ENCODE data around the gene PLEKHM3. TPM values are rescaled to one million over a fixed set of nuclear protein-coding genes. Genes with fewer than 3 reads are reported as not detected.

PLEKHM3 gene
- total and polyA plus RNA-seq, 2 donors = 8.2 to 8.8 TPM

DNA sequence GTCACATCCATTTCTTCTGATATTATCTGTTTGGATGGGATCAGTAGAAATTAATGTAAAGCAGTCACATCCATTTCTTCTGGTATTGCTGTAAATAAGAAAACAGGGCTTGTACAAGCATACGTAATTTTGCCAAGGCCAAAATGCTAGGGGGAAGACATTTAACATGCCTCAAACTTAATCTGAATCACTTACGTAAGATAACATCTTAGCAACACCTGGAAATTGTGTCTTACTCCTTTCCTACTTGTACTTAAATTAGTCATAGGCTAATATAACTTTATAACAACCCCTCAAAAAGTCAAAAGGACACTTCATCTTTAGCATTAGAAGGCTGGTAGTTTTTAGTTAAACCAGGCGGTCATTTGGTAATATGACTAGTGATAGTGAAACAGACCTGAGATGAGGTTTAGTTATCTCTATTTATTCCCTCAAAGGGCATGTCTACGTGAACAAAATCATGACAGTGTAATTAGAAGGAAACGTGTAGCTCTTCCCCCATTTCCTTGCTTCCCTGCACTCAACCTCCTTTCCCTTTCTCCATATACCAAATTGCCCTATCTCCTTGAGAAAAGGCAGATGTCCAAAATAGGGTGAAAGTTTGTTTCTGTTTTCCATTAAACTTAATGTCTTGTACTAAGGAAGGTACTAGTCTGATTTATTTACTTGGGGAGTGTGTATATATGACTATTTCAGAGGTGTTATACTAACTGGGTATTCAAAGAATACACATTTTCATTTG, 156.3 kb downstream of the PLEKHM3 start:
- no peak overlapping the region for H3K4me3 ChIP-seq (ENCODE audit: low read length in 2 of 2)
- no peaks in the 10 kb centered on the region for H3K27me3 ChIP-seq (ENCODE audit: control insufficient read depth in 2 of 2, insufficient read depth in 1 of 2, low read length in 1 of 2)
- WGBS = 95% methylated on average over 5 of the region's 5 CpGs
- no peaks in the 10 kb centered on the region for H3K9me3 ChIP-seq (ENCODE audit: control insufficient read depth in 2 of 2, insufficient read depth in 1 of 2, low read length in 1 of 2)
- H3K36me3 ChIP-seq (ENCODE audit: control insufficient read depth in 2 of 2, insufficient read depth in 2 of 2, low read length in 1 of 2) = no peaks in the 10 kb centered on the region
- no peaks in the 10 kb centered on the region for H3K4me1 ChIP-seq (ENCODE audit: control insufficient read depth in 2 of 2, insufficient read depth in 2 of 2, low read length in 2 of 2)
- no peak for DNase-seq (ENCODE audit: low read depth in 6 of 9, low spot score in 9 of 9)
- no peak overlapping the region for H3K27ac ChIP-seq (ENCODE audit: low read depth in 1 of 2, low read length in 1 of 2)

DNA sequence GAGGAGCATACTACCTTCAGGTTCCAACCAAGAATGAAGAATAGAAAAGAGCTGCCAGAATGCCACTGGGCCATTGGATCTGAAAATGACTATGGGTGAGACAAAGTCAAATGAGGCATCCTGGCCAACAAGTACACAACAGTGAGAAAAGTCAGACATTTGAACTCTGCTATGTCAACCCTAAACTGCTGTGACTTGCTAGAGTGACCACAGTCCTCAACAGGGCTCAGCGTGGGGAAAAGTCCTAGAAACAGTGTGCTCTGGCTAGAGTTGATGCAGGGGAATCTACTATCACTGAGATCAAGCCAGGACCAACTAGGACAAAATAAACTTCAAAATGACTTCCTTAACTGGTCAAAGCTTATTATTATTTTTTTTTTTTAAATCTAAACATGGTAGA, 157.4 kb downstream of the PLEKHM3 start:
- H3K27me3 ChIP-seq (ENCODE audit: control insufficient read depth in 2 of 2, insufficient read depth in 1 of 2, low read length in 1 of 2) = no peaks in the 10 kb centered on the region
- H3K4me3 ChIP-seq (ENCODE audit: low read length in 2 of 2) = no peak overlapping the region
- no peak for DNase-seq (ENCODE audit: low read depth in 6 of 9, low spot score in 9 of 9)
- H3K36me3 ChIP-seq (ENCODE audit: control insufficient read depth in 2 of 2, insufficient read depth in 2 of 2, low read length in 1 of 2) = no peaks in the 10 kb centered on the region
- H3K4me1 ChIP-seq (ENCODE audit: control insufficient read depth in 2 of 2, insufficient read depth in 2 of 2, low read length in 2 of 2) = no peaks in the 10 kb centered on the region
- WGBS = 98% methylated on average over 1 of the region's 1 CpG
- no peaks in the 10 kb centered on the region for H3K9me3 ChIP-seq (ENCODE audit: control insufficient read depth in 2 of 2, insufficient read depth in 1 of 2, low read length in 1 of 2)
- no peak overlapping the region for H3K27ac ChIP-seq (ENCODE audit: low read depth in 1 of 2, low read length in 1 of 2)

DNA sequence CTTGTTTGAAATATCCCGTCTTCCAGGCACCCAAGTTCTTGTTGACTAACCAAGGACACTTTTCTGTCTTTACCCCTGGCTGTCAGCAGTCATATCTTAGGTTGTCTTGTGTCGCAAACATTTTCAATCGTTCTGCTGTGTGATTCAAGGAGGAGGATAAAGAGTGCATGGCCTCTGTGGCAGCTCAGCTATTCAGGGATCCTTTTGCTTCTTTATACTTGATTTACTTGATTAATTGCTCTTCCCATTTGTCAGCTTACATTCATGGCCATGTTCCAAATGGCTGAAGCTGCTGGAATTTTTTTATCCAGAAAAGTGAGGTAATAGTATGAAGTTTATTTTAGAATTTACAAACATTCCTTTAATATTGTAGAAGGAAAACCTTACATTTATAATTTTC, 158.3 kb downstream of the PLEKHM3 start:
- Histone ChIP-seq H3K27me3 (ENCODE audit: control insufficient read depth in 2 of 2, insufficient read depth in 1 of 2, low read length in 1 of 2) (no peaks in the 10 kb centered on the region), H3K9me3 (ENCODE audit: control insufficient read depth in 2 of 2, insufficient read depth in 1 of 2, low read length in 1 of 2) (no peaks in the 10 kb centered on the region), H3K4me3 (ENCODE audit: low read length in 2 of 2) (no peak overlapping the region), H3K4me1 (ENCODE audit: control insufficient read depth in 2 of 2, insufficient read depth in 2 of 2, low read length in 2 of 2) (no peaks in the 10 kb centered on the region), H3K36me3 (ENCODE audit: control insufficient read depth in 2 of 2, insufficient read depth in 2 of 2, low read length in 1 of 2) (no peaks in the 10 kb centered on the region), H3K27ac (ENCODE audit: low read depth in 1 of 2, low read length in 1 of 2) (no peak overlapping the region)
- WGBS = 95% methylated on average over 3 of the region's 3 CpGs
- no peak for DNase-seq (ENCODE audit: low read depth in 6 of 9, low spot score in 9 of 9)

DNA sequence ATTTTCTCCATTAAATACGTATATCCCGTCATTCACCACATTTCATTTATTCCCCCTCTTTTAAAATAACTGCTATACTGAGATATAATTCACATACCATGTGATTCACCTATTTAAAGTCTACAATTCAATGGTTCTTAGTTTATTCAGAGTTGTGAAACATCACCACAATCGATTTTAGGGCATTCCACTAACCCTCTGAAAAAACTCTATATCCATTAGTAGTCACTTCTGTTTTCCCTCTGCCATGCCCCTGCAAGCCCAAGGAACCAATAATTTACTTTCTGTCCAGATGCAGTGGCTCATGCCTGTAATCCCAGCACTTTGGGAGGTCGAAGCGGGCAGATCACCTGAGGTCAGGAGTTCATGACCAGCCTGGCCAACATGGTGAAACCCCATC, 160.1 kb downstream of the PLEKHM3 start:
- Histone ChIP-seq H3K27ac (ENCODE audit: low read depth in 1 of 2, low read length in 1 of 2) (no peak overlapping the region), H3K4me1 (ENCODE audit: control insufficient read depth in 2 of 2, insufficient read depth in 2 of 2, low read length in 2 of 2) (no peaks in the 10 kb centered on the region), H3K27me3 (ENCODE audit: control insufficient read depth in 2 of 2, insufficient read depth in 1 of 2, low read length in 1 of 2) (no peaks in the 10 kb centered on the region), H3K9me3 (ENCODE audit: control insufficient read depth in 2 of 2, insufficient read depth in 1 of 2, low read length in 1 of 2) (no peaks in the 10 kb centered on the region), H3K36me3 (ENCODE audit: control insufficient read depth in 2 of 2, insufficient read depth in 2 of 2, low read length in 1 of 2) (peaks cover 0 to under 1% of the 10 kb centered on the region in 2 donors), H3K4me3 (ENCODE audit: low read length in 2 of 2) (no peak overlapping the region)
- DNase-seq (ENCODE audit: low read depth in 6 of 9, low spot score in 9 of 9) = no peak
- WGBS = 96% methylated on average over 5 of the region's 5 CpGs

DNA sequence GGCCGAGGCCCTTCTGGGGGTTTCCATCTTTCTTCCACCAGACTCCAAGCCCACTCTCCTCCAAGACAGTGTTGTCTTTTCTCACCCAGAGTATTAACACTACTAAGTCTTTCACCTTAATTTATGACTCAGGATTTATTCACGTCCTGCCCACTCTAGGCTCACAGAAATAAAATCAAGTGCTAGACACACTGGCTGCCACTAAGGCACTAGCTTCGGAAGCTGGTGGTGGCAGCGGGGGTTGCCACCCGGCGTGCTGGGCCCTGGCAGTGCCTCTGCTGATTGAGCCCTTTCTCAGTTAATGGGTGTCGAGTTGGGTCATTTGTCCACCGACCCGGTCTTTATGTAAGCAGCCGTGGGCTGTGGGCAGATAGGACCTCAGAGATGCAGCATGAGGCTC, 162.0 kb downstream of the PLEKHM3 start:
- Histone ChIP-seq H3K4me1 (ENCODE audit: control insufficient read depth in 2 of 2, insufficient read depth in 2 of 2, low read length in 2 of 2) (no peaks in the 10 kb centered on the region), H3K27ac (ENCODE audit: low read depth in 1 of 2, low read length in 1 of 2) (no peak overlapping the region), H3K27me3 (ENCODE audit: control insufficient read depth in 2 of 2, insufficient read depth in 1 of 2, low read length in 1 of 2) (no peaks in the 10 kb centered on the region), H3K9me3 (ENCODE audit: control insufficient read depth in 2 of 2, insufficient read depth in 1 of 2, low read length in 1 of 2) (no peaks in the 10 kb centered on the region), H3K36me3 (ENCODE audit: control insufficient read depth in 2 of 2, insufficient read depth in 2 of 2, low read length in 1 of 2) (peaks cover 0 to 4% of the 10 kb centered on the region in 2 donors), H3K4me3 (ENCODE audit: low read length in 2 of 2) (no peak overlapping the region)
- no peak for DNase-seq (ENCODE audit: low read depth in 6 of 9, low spot score in 9 of 9)
- WGBS = 98% methylated on average over 10 of the region's 10 CpGs

DNA sequence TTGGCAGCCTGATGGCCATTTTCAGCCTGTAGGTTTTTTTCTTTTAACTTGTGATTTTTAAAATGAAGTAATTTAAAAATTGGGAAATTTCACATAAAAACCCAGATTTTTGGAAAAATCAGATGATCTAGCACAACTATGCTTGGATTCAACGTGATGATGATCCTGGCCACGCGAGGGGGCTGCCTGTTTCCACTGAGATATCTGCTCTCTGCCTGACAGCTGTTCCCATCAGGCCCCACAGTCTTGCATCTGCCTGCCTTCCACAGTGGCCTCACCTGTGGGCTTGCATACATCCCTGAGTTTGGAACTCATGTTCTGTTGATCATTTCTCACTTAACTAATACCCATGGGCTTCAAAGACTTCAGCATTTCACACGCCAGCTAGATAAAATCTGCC, 163.5 kb downstream of the PLEKHM3 start:
- Histone ChIP-seq H3K4me3 (ENCODE audit: low read length in 2 of 2) (no peak overlapping the region), H3K36me3 (ENCODE audit: control insufficient read depth in 2 of 2, insufficient read depth in 2 of 2, low read length in 1 of 2) (peaks cover 0 to 4% of the 10 kb centered on the region in 2 donors), H3K27me3 (ENCODE audit: control insufficient read depth in 2 of 2, insufficient read depth in 1 of 2, low read length in 1 of 2) (no peaks in the 10 kb centered on the region), H3K9me3 (ENCODE audit: control insufficient read depth in 2 of 2, insufficient read depth in 1 of 2, low read length in 1 of 2) (no peaks in the 10 kb centered on the region), H3K27ac (ENCODE audit: low read depth in 1 of 2, low read length in 1 of 2) (no peak overlapping the region), H3K4me1 (ENCODE audit: control insufficient read depth in 2 of 2, insufficient read depth in 2 of 2, low read length in 2 of 2) (no peaks in the 10 kb centered on the region)
- WGBS = 83% methylated on average over 4 of the region's 4 CpGs
- DNase-seq (ENCODE audit: low read depth in 6 of 9, low spot score in 9 of 9) = no peak

DNA sequence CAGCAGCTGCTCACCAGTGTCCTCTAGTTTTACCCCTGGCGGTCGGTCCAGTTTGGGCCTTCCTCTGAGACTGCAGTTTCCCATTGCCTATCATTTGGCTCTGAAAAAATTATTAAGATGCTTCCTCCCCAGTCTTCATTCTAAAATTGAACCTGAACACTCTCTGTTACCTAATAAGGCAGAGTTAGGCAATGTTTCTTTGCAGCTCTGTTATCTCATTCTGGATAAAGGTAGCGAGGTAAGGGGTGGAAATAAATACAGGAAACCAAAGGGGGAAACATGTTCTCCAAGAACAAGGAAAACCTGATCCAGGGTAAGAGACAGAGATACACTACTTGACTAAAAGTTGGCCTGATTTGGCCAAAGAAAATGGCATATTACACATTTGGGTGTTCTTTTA, 164.6 kb downstream of the PLEKHM3 start:
- no peak overlapping the region for H3K27ac ChIP-seq (ENCODE audit: low read depth in 1 of 2, low read length in 1 of 2)
- DNase-seq (ENCODE audit: low read depth in 6 of 9, low spot score in 9 of 9) = no peak
- H3K27me3 ChIP-seq (ENCODE audit: control insufficient read depth in 2 of 2, insufficient read depth in 1 of 2, low read length in 1 of 2) = no peaks in the 10 kb centered on the region
- WGBS = 97% methylated on average over 3 of the region's 3 CpGs
- peaks cover 0 to 4% of the 10 kb centered on the region in 2 donors for H3K36me3 ChIP-seq (ENCODE audit: control insufficient read depth in 2 of 2, insufficient read depth in 2 of 2, low read length in 1 of 2)
- no peaks in the 10 kb centered on the region for H3K9me3 ChIP-seq (ENCODE audit: control insufficient read depth in 2 of 2, insufficient read depth in 1 of 2, low read length in 1 of 2)
- H3K4me1 ChIP-seq (ENCODE audit: control insufficient read depth in 2 of 2, insufficient read depth in 2 of 2, low read length in 2 of 2) = no peaks in the 10 kb centered on the region
- no peak overlapping the region for H3K4me3 ChIP-seq (ENCODE audit: low read length in 2 of 2)

DNA sequence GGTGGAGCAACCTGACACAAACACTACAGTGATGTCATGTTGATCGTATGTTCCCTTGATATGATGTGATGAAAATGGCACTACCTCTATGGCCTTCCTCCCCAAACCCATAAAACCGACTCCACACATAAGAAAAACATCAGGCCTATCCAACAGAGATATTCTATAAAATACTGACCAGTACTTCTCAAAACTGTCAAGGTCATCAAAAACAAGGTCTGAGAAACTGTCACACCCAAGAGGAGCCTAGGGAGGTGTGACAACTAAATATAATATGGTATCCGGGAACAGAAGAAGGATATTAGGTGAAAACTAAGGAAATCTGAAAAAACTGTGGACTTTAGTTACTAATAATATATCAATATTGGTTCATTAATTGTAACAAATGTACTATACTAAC, 169.7 kb downstream of the PLEKHM3 start:
- no peak for DNase-seq (ENCODE audit: low read depth in 6 of 9, low spot score in 9 of 9)

DNA sequence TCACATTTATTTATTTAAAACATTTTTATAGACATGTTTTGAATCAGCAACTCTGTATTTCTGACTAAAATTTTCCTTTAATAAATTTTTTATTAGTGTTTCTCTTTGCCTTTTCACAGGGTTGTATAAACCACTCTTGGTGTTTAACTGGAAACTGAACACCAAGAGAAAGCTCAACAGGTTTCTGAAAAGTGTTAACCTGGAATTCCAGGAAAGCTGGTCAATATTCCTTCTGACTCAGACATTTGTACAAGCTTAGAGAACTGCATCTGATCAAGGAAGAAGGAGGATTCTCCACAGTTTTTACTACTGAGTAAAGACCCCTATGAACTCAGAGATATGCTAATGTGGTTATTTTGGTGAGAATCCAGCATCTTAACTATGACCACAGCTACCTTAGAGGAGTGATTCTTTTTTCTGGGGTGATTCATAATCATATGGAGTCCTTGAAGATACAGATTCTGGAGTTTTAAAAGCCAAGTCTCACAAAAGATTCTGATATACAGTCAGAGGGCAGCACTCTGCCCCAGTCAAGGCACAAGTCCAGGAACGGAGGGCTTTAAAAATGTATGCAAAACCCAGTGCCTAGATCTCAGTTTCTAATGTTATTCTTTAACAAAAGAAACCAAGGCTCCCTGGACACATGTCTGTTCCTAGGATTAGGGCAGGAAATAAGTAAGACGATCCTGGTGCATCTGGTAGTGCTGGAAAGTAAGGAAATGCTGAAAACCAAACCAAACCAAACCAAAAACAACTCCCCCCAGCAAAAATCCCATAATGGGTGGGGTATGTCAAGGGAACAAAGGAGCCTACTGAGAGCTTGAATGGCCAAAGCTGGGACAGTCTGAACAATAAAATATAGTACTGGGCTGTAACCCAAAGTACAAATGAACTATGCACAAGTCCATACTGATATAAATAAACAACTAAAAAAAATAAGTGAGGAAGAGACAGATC, 170.6 kb downstream of the PLEKHM3 start:
- no peak for DNase-seq (ENCODE audit: low read depth in 6 of 9, low spot score in 9 of 9)
- Histone ChIP-seq H3K27me3 (ENCODE audit: control insufficient read depth in 2 of 2, insufficient read depth in 1 of 2, low read length in 1 of 2) (no peaks in the 10 kb centered on the region), H3K36me3 (ENCODE audit: control insufficient read depth in 2 of 2, insufficient read depth in 2 of 2, low read length in 1 of 2) (no peaks in the 10 kb centered on the region), H3K4me1 (ENCODE audit: control insufficient read depth in 2 of 2, insufficient read depth in 2 of 2, low read length in 2 of 2) (no peaks in the 10 kb centered on the region), H3K9me3 (ENCODE audit: control insufficient read depth in 2 of 2, insufficient read depth in 1 of 2, low read length in 1 of 2) (no peaks in the 10 kb centered on the region), H3K4me3 (ENCODE audit: low read length in 2 of 2) (no peak overlapping the region), H3K27ac (ENCODE audit: low read depth in 1 of 2, low read length in 1 of 2) (no peak overlapping the region)
- 94% methylated on average over 2 of the region's 2 CpGs for WGBS

More for the DNA sequence above, 169.7 kb downstream of the PLEKHM3 start:
- H3K4me3 ChIP-seq (ENCODE audit: low read length in 2 of 2) = no peak overlapping the region
- WGBS = 98% methylated on average over 3 of the region's 3 CpGs
- no peaks in the 10 kb centered on the region for H3K9me3 ChIP-seq (ENCODE audit: control insufficient read depth in 2 of 2, insufficient read depth in 1 of 2, low read length in 1 of 2)
- no peak overlapping the region for H3K27ac ChIP-seq (ENCODE audit: low read depth in 1 of 2, low read length in 1 of 2)
- H3K4me1 ChIP-seq (ENCODE audit: control insufficient read depth in 2 of 2, insufficient read depth in 2 of 2, low read length in 2 of 2) = no peaks in the 10 kb centered on the region
- peaks cover 0 to 4% of the 10 kb centered on the region in 2 donors for H3K36me3 ChIP-seq (ENCODE audit: control insufficient read depth in 2 of 2, insufficient read depth in 2 of 2, low read length in 1 of 2)
- H3K27me3 ChIP-seq (ENCODE audit: control insufficient read depth in 2 of 2, insufficient read depth in 1 of 2, low read length in 1 of 2) = no peaks in the 10 kb centered on the region

Measured in thymus (tissue), 11 donors.